Umbilical cord (tissue), 2 donors: ENCODE results near the gene NTM. TPM values are rescaled to one million over a fixed set of nuclear protein-coding genes. Genes with fewer than 3 reads are reported as not detected.
A peak's percentile ranks its signal among the peaks of the same experiment; 100 is the strongest.
"Not testable (repeated sequence)": the region's sequence is repeated elsewhere in the genome, so short reads cannot be mapped to it uniquely, and the experiment has no call there.

Source experiments
- DNase-seq: peaks from one replicate; pipeline ENCODE4 v3.0.0-alpha.2; 2015; ENCODE audit warnings: low spot score
- total RNA-seq: library from RNA; depleted of rRNA; stranded (reverse); fragments of >200 nt; gene quantifications from one replicate; pipeline ENCODE4 v1.2.3, GENCODE V29; 2014; ENCODE audit warnings: low replicate concordance; ENCODE audit not compliant: insufficient read depth

NTM gene
- total RNA-seq, 1 donor from 2014 or later, result 8.9 TPM

DNA sequence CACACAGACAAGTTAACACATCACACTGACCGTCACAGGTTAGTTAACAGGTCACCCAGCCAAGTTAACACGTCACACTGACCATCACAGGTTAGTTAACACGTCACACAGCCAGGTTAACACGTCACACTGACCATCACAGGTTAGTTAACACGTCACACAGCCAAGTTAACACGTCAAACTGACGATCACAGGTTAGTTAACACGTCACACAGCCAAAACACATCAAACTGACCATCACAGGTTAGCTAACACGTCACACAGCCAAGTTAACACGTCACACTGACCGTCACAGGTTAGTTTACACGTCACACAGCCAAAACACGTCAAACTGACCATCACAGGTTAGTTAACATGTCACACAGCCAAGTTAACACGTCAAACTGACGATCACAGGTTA lies 699.2 kb downstream of the NTM start:
- not testable (repeated sequence) for DNase-seq

DNA sequence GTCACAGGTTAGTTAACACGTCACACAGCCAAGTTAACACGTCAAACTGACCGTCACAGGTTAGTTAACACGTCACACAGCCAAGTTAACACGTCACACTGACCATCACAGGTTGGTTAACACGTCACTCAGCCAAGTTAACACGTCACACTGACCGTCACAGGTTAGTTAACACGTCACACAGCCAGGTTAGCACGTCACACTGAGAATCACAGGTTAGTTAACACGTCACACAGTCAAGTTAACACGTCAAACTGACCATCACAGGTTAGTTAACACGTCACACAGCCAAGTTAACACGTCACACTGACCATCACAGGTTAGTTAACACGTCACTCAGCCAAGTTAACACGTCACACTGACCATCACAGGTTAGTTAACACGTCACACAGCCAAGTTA lies 700.5 kb downstream of the NTM start:
- not testable (repeated sequence) for DNase-seq

DNA sequence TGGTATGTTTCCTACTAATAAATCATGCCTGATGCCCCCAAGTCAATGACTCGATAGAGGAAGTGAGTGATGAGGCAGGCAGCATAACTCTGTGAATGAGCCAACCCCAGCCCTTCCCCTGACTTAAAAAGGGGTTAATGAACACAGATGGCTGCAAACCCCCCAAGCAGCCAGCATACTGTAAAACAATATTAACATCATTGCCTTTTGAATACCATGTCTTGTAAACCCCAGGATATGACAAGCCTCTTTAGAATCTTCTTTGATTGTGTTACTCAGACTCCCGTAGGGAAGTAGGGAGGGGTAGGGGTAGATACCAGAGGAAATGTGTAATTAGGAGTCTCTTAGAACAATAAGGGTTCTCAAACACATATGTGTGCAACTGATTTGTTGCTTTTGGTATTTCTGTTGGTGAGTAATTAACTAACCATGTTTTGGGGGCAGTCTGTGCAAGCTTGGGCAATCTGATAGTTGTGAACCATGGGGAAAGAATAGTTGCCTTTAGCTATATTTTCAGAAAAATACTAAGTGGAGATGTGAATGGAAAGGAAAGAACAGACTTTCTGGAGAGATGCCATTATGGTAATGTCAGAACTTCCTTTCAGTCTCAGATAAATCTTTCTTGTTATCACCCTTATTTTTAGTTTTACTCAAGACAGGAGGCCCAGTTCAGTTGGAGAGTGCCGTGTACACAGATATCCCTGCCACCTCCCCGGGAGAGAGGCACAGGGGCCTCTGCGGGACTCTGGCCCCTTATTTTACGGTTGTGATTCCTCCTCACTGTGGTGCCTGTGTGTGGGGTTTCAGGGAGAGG lies 701.8 kb downstream of the NTM start:
- DNase-seq, result peak; percentile 43

DNA sequence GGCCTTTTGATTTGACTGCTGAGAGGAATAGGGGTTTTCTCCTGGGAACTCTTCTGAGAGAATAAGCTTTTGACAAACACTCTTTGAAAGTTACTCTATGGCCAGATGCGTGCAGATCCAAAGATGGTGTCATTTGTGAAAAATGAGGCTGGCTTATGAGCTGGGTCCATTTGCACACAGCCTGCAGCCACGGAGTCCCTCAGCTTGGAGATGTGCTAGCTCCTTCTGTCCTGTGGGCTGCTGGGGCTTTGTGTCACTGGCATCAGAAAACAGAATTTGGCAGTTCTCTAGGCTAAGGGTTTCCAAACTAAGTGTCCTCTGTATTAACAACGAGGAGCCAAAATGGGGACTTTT lies 702.4 kb downstream of the NTM start:
- DNase-seq, result peak; percentile 18

DNA sequence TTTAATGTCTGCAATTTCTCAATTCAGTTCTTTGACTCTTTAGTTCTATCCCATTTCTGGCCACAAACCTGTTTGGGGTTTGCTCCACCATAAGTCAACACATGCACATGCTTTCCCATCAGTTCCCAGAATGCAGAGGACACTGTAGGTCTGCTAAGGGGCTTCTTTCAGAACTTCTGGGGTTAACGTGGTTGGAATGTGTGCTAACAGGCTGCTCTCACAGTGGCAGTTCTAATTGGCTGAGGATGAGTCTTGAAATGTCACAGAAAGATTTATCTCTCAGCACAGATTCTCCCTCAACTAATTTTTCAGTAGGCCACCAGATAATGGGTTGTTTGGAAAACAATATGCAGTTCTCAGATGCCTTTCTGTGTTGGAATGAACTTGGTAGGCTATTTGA lies 703.4 kb downstream of the NTM start:
- no peak for DNase-seq

DNA sequence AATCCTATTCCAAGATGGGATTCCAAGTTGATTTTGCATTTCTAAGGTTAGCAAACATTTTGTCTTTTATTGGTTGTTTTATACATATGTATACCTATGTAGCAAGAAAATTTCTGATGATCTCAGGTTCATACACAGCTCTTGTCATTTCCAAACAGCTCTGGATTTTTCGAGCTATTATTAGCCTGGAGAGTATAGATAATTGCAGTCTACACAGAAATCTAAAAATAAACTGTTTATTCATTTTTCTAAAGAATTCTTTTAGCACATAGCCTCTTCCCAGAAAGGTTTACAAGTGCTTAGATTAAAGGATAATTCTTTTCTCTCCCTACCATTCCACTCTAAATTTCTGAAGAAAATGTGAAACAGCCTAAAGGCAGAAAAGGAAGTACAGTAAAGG lies 705.0 kb downstream of the NTM start:
- no peak for DNase-seq

DNA sequence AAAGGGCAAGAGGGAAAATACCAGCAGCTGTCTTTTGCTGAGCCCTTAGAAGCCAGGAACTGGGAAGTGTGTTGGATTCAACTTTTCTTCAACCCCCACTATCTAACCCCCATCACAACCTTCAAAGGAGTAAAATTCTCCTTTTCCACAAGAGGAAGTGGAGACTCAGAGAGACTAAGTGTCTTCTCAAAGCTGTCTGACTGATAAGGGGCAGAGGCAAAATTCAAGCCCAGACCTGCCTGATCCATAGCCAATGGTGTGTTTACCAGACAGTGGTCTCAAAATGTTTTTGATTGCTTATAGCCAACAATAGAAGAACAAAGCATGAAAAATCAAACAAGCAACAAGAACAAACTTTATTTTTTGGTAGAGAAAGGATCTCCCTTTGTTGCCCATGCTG lies 707.0 kb downstream of the NTM start:
- DNase-seq, result no peak

DNA sequence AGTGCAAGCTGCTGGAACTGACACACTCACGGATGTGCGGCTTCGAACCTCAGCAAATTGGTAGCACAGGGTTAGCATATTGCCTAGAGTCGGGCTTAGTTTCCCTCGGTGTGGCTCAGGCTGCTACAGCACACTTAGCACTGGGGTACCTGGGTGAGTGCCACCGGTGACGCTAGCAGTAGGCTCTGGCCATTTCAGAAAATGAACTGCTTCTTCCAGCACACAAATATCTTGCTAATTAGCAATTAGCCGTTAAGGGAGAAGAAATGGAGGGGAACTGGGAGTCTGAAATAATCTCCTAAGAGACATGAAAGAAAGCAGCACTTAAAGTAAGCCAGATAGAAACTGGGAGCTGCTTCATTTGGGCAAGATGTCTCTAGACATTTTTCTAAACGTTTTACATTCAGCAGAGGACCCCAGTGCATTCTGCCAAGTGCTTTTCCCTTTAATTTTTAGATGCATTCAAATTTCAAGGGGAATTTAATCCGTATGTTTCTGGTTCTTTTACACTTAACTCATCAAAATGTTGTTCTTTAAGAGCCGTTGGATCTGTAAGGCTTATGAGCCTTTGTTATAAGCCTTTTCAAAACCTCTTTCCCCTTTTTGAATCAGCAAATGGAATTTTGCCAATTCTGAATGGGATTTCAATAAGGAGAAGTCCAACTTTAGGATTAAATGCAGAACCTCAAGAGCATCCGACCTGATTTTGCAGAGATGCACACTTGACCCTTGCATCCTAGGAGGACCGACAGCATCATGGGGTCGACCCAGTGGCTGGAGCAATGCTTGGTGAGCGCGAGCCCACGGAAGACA lies 708.1 kb downstream of the NTM start:
- DNase-seq, result peak; percentile 54

DNA sequence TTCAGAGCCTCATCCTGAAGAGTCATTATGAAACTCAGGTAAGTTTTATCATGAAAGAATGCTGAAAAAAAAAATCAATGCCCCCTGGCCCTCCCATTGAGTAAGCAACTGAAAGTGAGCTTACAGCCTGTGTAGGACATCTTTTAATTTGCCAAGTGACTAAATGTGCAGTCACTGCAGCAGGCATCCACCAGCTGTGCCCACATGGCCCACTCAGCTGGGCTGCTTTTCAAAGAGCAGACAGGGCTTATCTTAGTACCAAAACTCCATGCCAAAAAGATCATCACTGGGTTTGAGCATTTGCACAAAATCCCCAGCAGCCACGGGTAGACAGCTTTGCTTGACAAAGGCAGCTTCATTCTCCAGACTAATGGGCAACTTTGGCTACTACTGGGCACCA lies 709.7 kb downstream of the NTM start:
- DNase-seq, result no peak

DNA sequence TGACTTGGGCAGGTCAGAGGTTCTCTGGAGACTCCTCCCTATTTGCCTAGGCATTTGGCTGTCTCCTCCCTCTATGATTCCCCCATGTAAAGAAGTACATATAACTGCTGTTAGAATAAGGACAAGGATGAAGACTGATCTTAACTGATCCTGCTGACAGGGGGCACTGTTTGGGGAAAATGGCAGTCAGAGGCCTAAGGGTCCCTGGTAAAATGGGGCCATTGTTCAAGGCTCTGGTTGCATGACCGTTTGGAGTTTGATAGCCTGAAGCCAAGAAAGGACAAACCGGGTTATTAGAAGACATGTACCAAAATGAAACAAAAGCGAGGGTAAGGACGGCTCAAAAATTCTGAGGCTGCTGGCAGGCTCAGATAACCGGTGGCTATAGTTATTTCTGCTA lies 712.2 kb downstream of the NTM start:
- no peak for DNase-seq

DNA sequence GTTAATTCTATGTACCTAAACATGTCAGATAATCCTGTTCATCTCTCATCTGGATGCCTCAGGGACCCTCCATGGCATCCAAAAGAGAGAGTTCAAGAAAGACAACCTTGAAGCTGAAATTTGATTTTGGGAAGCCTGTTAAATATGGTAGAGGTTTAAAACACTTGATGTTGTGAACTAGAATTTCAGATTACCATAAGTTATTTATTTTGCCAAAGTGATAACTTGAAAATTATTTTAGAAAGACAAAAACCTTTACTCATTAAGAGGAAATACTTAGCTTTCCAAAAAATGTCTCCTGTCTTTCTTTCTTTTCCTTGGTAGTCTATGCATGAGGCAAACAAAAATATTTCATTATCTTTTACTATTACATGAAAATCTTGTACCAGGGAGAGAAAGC lies 714.0 kb downstream of the NTM start:
- DNase-seq, result no peak

DNA sequence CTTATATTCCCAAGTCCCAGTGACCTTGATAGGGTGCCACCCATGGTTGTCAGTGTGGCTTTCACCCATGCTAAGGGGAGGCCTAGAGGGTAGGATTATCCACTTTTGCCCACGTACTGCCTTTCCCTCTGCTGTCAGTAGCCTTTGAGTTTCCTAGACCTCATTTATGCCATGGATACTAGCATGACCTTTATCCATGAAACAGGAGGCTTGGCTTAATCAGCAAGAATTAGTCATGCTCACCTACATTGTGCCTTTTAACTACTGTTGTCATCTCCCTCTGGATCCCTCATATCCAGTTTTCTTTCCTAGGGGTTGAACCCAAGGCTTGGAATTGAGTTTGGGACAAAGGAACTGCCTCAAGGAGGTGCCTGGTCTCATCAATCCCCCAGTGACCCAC lies 716.7 kb downstream of the NTM start:
- DNase-seq, result no peak

DNA sequence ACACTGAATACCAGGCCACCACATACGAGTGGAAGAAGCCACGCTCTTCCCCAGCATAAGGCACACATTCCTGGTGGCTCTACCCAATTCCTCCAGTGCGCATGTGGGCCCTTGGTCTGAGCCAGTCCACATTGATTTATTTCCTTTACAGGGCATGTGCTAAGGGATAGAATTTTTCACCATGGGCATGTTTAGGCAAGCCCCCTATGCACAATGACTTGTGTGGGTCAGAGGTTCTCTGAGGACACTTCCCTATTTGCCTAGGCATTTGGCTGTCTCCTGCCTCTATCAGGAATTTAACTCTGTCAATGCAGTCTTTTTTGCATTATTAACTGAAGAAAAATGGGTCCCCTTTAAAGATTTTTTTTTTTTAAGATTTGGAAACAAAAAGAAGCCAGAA lies 718.1 kb downstream of the NTM start:
- no peak for DNase-seq

DNA sequence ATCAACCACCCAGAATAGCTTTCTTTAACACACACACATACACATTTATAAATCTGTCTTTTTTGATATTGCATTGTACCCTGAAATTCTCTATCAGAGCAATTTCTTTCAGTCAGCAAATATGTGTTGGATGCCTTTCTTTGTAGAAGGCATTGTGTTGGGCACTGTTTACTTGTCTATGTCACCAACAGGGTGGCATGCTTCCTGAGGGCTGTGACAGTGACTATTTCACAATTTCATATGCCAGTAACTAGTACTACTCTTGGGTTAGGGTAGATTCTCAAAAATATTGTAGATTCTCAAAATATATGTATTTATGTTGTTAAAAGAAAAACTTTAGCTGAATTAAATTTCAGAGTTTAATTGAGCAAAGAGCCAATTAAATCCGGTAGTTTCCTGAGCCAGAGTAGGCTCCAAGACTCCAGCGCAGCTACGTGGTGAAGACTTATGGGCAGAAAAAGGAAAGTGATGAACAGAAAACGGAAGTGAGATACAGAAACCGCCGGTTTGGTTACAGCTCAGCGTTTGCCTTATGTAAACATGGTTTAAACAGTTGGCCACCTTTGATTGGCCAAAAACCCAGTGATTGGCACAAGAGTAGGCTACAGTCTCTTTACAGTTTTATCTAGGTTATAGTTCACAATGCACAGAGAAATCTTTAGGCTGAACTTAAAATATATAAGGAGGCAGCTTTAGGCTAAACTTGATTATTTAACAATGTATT lies 723.3 kb downstream of the NTM start:
- DNase-seq, result no peak

DNA sequence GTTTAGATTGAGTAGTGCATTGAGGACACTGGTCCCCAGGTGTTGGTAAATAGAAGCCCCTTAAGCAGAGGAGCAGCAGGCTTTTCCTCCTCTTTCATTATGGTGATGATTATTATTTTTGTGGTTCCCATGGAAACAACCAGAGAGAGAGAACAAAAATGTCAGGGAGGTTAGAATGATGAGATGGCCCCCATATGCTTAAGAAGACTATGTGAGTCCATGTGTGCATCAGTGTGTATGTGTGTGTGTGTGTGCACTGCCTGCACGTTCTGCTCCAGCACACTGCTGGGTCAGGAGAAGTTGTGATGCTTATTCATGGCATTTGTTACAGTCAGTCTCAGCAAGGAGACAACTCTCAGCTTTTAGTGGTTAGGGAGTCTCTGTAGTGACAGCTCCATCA lies 724.2 kb downstream of the NTM start:
- no peak for DNase-seq

DNA sequence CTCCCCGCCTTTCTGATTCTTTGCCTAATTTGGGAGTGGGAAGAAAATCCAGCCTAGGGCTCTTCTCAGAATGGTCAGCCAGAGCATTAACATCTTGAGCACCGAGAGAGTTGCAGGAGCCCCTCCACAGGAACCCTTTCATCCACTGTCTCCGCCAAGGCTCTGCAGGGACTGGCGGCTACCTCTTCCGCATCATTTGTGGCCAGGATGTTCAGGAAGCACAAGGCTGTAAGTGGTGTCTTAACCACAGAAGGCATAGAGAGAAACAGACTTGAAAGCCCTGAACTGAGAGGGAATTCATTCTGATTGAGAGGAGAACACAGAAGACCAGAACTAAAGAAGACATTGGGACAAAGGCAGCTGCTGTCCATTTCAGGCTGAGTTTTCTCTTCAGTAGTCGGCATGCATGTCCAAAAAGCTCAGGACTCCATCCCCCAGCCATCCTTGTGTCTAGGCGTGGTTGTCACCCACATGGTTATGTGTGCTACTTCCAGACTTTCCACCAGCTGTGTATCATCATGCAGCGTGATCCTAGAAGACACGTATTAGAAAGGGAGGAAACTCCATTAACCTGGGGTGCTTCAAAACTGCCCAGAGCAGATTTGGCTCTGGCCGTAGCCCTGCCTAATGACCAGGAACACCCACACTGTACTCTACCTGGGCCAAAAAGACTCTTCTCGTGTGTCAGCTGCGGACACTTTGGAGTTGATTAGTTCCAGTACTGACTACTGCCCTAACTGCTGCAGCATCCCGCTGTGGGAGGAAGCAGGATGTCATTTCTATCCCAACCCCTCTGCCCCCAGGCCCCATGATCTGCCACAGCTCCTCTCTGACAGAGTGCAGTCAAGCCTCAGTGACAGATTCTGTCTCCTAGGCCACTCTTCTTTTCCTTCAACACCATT lies 725.1 kb downstream of the NTM start:
- no peak for DNase-seq

DNA sequence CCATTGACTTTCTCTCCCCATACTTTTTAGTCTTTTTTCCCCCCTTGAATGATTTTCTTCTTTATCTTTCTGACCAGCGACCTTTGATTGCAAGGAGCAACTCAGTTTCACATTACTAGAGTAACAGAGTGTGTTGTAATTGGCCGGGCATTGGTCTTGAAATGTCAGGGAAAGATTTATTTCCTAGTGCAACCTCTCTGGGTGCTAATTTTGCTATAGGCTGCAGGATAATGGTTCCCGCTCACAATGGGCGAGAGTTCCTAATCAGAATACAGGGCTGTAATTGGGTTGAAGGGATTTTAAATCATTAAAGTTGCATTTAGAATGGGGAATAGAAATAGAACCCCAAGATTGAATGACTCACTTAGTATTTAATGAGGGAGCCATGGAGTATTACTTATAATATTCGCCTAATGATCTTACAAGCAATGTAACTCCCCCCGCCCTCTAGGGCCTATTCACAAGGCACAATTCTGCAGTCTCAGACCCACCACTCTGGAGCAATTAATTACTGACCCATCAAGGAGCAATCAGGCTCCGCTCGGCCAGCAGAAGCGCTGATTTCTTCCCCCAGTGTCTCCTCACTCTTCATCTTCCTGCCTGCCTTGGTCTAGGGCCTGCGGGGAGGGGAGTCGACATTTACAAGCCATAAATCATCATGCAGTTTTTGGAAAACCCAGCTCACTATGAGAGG lies 725.9 kb downstream of the NTM start:
- no peak for DNase-seq

DNA sequence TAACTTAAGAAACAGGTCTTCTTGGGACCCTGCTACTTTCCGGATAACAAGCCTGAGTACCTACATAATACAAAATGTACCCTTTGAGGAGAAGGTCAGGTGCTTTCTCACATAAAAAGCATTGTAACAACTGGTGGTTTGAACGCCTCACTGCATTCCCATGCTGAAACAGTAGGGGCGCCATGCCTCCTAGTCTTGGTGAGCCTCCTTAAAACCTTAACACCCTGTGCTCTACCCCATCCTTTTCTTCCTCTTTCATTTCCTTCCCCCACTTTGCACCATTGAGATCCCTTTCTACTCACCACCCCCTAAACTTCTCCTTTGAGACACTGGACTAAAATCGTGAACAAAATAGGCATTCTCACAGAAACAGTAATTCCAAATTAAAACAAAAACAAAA lies 729.3 kb downstream of the NTM start:
- no peak for DNase-seq

DNA sequence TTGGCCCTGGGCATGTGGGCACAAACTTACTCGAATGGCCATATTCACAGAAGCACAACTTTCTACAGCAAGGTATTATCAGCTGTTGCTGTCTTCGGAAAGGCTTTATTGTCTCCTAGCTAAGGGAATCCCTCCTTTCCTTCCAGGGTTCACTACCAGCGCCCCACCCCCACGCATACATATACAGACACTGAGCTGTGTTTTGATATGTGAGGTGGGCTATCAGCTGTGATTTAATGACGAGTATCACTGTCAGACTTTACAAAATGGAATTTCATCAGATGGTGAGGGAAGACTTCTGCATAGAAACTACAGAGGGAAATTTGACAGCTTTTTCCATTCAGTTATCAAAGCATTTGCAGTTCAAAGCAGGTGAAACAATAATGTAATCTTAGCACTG lies 730.2 kb downstream of the NTM start:
- DNase-seq, result no peak

DNA sequence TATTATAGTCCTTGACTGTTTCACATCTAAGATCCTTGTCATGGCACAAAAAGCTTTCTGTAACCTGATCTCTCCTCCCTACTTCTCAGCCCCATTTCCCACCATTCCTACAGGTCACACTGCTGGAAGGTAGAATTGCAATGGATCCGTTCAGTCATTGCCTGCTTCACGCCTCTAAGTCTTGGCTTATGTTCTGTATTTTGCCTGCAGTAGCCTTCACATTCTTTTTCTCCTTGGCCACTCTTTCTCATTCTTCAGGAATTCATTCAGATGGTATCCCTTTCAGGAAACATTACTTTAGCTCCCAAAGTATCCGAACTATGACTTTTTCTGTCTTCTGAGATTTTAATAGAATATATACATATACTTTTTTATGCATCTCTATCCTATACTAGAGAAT lies 731.5 kb downstream of the NTM start:
- no peak for DNase-seq

DNA sequence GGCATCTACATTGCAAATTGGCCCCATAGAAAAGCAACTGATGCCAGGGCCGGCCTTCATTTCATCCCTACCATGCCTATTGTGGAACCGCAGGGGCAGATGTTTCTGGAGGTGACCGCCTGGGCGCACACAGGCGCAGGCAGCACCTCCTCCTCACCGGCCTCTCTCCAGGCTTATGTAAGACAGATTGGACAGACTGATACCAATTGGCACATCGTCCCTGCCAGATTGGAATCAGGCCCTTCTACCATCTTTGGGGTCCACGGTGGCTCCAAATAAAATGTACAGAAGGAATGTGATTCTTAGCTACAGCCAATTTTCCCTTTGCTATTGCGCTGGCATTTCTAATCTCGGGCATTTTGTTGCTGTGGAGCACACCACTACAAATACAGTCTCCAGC lies 732.6 kb downstream of the NTM start:
- DNase-seq, result no peak
